Thyroid gland (tissue), 4 donors: ENCODE results near the gene KCNH6.

ENCODE experiments used
- POLR2A ChIP-seq, 2 donors: fragments of 450-650 bp; IDR thresholded peaks; one replicate each; pipeline ENCODE4 v1.6.1; 2017; ENCODE audit warnings: antibody characterized with exemption in 2 of 2, mild to moderate bottlenecking in 2 of 2, moderate library complexity in 1 of 2
- TF ChIP-seq, protein P1 (sequence below), 6 experiments: fragments of 200-600 bp in 3 of 6; fragments of 450-650 bp in 3 of 6; sonication (generic) in 3 of 6; IDR thresholded peaks; one replicate each; pipeline ENCODE4 v1.5.1; 2016 to 2019; ENCODE audit warnings: antibody characterized with exemption in 6 of 6, mild to moderate bottlenecking in 2 of 6, inconsistent platforms in 1 of 6, moderate library complexity in 1 of 6

GRCh38 chr17:63491977-63492618, 31.1 kb upstream of the KCNH6 start:
- TF ChIP-seq, protein P1, sequence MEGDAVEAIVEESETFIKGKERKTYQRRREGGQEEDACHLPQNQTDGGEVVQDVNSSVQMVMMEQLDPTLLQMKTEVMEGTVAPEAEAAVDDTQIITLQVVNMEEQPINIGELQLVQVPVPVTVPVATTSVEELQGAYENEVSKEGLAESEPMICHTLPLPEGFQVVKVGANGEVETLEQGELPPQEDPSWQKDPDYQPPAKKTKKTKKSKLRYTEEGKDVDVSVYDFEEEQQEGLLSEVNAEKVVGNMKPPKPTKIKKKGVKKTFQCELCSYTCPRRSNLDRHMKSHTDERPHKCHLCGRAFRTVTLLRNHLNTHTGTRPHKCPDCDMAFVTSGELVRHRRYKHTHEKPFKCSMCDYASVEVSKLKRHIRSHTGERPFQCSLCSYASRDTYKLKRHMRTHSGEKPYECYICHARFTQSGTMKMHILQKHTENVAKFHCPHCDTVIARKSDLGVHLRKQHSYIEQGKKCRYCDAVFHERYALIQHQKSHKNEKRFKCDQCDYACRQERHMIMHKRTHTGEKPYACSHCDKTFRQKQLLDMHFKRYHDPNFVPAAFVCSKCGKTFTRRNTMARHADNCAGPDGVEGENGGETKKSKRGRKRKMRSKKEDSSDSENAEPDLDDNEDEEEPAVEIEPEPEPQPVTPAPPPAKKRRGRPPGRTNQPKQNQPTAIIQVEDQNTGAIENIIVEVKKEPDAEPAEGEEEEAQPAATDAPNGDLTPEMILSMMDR (IDR thresholded peaks at IDR 0.05), result no peak
- TF ChIP-seq POLR2A (IDR thresholded peaks at IDR 0.05), result no peak
